HG03521 (cell line): ENCODE results near the gene MRPS23.

Experiments used
- ATAC-seq: cut with Tn5 transposase; IDR thresholded peaks from one replicate; pipeline ENCODE4 v1.9.1; 2021; ENCODE audit warnings: mild to moderate bottlenecking, moderate library complexity; ENCODE audit not compliant: unreplicated experiment

MRPS23 gene

DNA sequence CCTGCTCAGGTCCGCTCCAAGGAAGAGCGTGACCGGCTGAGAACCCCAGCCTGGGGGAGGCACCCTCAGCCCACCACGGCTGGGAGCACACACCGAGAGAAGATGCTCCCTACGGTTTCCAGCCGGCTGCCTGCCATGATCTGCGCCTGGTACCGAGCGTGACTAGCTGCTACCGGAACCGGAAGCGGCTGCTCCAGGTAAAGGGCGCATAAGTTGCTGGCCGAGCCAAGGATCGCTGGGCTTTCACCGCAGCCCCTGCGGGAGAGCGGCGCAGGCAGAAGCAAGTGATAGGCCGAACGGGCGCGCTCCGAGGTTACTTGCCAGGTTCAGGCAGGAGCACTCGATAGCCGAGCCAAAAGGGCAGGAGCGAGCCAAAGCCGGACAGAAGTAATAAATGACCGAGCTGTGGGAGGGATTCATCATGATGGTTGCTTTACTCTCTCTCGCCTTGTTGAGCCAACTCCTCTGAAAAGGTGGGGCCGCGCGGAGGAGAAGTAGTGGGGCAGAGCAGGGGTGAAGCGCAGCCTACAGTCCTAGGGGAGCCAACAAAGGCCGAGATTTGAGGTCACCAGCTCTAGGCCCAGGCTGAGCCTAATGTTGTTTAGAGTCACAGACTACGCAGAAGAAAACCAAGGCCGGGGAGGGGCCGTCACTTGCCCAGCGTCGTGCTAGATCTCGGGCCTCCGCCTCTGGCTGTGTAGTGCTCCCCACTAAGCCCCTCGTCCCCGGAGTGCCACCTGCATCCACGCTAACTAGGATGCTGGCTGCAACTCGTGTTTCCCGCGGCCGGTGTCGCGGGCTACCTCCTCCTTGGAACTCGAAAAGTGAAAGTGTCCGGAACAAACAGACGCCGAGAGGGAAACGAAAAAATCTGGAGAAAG is at the start of gene MRPS23:
Gene MRPS23 (minus strand): TSS at position 171 of the 881 bp plus-strand sequence. CDS start 34 bp downstream, at position 137.
- ATAC-seq: peak; percentile 91

DNA sequence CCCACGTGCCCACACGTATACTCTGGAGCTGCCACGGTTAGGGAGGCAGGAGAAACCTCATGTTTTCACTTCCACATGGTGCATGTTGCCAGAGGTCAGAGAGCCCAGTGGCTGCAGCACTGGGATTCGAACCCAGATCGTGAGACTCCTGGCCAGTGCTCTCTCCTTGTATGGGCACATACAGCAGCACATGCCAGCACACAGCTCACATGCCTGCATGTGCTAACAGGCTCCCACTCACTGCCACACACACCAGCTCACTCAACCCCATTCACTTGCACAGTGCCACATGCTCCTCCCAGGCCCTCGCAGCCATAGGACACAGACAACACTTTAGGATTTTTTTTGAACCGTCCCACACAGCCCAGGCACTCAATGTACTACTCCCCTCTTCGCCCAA is 49.5 kb upstream of the MRPS23 start:
- ATAC-seq: no peak

DNA sequence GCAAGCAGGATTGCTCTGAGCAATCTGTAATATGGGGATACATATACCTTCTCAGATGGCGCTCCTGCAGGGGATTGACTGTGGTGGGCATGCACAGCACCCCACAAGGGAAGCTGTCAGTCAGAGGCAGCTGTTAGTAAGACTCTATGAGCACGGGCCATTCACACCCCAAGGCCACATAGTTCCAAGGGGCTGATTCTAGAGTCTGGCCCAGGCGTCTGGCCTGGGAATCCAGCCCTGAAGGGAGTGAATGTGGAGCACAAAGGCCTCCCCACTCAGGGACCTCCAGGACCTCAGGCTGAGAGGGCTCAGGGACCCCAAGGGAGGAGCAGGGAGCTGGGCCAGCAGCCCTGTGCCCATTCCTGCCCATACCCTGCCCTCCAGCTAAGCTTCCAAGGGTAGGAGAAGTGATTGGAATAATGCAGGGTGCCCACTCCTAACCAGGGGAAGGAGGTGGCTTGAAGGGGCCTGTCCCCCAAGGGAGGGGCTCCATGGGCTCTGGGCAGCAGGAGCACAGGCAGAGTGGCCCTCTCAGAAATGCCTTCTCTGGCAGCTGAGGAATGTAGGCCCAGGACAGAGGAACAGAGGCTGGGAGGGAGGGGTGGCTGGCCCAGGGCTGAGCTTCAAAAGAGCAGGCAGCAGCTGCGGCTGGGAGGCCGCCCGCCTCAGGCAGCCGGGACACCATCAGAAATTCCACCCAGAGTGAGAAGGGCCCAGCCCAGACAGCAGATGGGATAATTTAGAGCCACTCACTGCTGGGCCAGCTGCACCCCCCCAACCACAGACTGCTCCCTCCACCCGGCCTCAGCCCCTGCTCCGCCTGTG is 48.9 kb upstream of the MRPS23 start:
- ATAC-seq: no peak

DNA sequence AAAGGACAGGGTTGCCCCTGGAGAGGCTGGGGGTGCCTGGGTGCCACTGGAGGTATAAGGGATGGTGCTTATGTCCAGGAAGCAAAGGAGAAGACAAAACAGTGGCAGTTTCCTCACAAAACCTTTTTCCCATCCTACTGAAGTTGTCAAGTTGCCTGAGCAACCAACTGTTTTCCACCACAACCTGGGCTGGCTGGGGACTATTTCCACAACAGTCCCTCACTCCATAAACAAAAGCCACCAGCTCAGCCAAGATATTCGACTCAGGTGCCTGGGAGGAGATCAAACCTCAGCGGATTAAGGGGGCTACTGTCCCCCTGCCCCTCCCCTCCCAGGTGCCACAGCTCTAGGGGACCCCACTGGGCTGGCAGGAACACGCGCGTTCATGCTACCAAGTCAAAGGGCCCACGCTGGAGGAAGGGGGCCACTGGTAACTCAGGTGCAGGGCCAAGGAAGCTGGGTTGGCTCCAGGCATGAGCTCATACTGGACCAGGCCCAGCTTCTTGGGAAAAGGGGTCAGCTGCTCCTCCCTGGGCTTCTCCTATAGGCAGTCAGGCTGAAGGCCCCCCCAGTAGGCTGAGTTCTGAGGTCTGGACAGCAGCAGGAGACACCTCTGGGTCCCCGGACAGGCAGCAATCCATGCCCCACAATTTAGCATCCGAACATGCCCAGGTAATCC is 45.7 kb upstream of the MRPS23 start:
- no peak for ATAC-seq

- no peak for ATAC-seq
Measured at GRCh38 chr17:57894848-57895247, 45.0 kb upstream of the MRPS23 start.

DNA sequence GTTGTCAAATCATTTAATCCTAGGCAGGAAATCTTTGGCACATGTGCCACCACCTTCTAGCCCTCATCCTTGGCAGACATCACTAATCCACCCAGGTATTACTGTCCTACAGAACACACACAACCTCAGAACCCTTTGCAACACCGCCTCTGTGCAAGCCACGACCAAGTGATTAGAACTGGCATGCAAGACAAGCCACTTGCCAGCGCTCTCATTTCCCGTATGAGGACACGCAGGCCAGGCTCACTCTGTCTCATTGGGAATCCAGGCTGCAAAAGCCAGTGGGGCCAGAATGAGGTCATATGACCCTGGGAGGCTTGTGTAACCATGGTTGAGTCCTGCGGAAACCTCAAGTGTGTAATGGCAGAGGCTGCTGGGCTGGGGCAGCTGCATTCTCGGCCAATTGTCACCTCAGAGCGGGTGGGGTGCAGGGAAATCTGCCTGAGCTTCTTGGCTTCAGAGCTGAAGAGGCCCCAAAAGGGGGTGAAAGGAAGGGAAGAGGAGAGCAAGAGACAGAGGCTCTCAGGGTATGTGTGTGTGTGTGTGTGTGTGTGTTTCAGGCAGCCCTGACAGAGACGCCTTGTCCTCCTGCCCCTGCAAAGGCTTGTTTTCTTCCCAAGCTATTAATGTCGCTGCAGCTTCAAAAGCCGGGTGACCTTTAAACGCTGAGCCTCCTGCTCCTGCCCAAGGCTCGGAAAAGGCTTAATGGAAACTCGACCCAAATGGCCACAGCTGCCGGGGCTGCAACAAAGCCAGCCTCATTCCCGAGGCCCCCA is 43.2 kb upstream of the MRPS23 start:
- ATAC-seq: no peak

DNA sequence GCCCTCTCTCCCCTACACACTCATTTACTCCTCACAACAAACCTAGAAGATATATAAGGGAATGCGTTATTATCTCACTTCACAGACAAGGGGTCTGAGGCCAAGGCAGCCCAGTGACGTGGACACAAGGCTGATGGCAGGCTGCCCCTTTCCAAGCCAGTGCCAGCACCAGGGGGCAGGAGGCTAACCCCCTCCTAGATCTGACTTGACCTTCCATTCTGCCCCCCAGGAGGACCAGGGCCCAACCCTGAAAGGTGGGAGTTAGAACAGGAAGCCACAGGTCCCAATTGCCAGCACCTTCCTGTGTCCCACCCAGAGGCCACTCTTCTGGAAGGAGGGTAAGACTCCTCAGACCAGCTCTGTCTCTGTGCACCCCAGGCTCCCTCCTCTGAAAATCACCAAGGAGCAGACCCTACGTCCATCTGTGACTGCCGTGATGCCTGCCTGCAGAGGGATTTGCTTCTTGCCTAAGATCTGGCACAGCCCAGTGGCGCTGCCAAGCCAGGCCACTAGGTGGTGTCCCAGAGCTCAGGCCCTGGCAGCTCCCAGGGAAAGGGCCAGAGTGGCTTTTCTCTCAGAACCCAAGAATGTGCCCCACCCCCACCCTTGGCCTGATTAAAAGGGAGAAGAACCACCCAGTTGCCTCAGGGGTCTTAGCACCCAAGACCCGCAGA is 42.4 kb upstream of the MRPS23 start:
- no peak for ATAC-seq

- ATAC-seq: no peak
Measured at GRCh38 chr17:57890857-57891232, 41.0 kb upstream of the MRPS23 start.

- ATAC-seq: no peak
Measured at GRCh38 chr17:57889892-57890856, 40.3 kb upstream of the MRPS23 start.

GRCh38 chr17:57889252-57889651 is 39.4 kb upstream of the MRPS23 start:
- ATAC-seq: no peak

DNA sequence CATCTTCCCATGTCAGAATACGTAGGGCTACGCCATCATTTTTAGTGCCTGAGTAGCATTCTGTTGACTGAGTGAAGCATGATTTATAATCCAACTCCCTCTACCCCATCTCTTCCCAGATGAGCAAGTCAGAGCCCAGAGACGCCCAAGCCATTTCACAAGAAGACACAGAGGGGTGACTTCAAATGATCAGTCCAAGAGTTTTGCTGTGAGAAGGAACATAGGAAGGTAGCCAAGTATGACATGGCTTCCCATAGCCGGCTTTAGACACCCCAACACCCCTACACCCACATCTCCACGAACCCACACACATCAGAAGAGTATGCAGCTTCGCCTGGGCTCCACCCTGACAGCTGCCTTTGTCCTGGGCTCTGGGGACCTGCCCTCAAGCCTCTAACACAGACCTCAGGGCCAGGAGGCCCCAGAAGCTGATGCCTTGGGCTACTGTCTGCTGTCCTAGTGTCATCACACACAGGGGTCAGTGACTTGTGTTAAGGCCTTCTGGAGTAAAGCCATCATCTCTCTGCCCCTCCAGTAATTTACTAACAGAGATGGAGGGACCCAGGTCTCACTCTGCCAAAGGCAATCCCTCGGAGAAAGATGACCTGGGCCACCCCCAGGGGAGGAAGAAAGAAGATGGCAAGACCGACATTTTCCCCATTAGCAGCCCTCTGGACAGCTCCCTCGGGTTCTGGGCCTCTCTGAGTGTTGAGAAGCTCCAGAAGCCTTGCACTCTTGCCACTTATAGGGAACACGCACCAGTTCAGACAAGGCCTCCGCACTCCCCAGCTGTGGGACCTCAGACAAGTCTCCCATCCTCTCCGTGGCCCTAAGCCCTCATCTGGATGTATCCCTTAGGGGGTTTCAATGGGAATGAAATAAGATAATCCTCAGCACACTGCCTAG is 38.7 kb upstream of the MRPS23 start:
- no peak for ATAC-seq

GRCh38 chr17:57887161-57887560 is 37.3 kb upstream of the MRPS23 start:
- ATAC-seq: no peak

DNA sequence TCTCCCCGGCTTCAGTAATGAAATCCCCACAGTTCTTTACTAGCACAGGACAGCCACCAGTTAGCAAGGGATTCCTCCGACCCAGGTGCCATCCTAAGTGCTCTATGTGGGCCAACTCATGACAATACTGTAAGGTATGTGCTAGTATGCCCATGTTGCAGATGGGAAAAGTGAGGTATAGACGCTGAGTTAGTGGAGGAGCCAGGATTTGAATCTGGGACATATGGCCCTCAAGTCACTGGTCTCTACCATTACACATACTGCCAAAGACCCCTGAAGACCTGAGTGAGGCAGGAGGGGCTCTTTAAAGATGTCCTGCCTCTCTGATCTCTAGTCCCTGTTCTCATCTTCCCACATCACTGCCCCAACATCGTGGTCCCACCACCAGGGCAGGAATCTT is 36.2 kb upstream of the MRPS23 start:
- no peak for ATAC-seq

DNA sequence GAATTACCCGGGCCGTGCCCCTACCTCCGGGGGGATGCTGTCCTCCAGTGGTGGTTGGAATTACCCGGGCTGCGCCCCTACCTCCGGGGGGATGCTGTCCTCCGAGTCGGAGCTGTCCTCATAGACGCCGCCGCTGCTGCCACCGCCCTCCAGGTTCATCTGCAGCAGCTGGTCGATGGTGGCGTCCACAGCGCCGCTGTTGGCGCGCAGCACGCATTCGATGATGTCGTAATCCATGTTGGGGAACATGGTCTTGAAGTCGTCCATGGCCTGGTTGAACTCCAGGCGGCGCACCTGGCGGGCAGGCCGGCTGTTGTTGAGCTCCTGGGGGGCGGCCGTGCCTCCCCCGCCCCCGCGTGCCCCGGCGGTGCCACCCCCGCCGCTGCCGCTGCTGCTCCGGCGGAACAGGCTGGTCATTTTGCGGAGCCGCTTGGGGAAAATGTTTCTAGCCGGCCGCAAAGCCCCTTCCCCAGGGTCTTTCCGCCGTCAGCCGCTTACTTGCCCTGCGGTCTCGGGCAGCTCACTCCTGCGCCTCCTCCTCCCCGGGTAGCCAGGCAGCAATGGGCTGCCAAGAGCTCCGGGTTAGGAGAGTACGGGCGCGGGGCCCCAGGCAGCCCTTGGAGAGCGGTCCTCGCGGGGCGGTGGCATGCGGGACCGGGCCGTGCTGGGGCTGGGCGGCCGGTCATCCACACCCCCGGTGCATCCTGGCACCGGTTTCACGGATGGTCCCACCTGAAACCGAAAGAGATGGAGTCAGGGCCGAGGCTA is 35.5 kb upstream of the MRPS23 start:
- no peak for ATAC-seq

DNA sequence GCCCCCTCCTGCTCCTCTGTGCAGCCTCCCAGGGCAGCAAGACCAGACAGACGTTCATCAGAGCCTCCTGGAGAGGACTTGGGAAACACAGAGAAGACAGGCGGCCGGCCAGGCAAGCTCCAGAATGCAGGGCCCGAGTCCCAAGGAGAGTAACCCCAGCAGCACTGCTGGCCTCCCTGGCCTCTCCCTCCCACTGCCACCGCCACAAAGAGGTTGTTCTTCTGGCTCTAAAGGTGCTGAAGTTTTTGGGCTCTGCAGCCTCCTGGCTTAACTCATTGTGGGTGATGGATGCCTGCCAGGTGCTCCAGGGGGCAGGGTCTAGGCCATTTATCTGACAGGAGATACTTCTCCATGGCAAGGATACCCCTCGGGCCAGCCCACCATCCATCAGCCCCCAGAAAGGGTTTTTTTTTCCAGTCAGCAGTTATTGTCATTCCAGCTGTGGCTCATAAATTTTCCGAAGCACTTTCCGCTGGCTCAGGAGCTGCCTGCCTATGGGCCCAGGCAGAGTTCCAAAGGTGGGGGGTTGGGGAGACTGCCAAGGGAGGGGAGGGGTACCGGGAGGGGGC is 32.0 kb upstream of the MRPS23 start:
- ATAC-seq: no peak

- ATAC-seq: no peak
Measured at GRCh38 chr17:57881143-57881542, 31.3 kb upstream of the MRPS23 start.

DNA sequence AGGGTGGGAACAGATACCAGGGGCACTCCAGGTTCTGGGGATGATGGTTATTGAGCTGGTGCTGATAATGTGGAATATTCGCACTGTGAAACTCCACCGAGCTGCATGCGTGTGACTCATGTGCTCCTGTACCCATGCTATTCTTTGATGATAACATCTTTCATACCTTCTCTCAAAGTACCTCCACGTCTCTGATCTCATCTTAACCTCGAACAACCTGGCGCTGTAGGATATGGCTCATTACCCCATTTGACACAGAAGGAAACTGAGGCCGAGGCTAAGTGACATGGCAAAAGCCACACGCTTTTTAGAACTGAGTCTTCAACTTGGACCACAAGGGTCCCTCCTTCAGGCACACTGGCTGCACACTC is 30.2 kb upstream of the MRPS23 start:
- no peak for ATAC-seq
